ENCODE data around the gene STK39.

STK39 gene

GRCh38 chr2:168253379-168253778 lies 6.0 kb upstream of the STK39 start:
- TF ChIP-seq CTCF (conservative IDR thresholded peaks at IDR 0.05) (no peak), ZFX (IDR thresholded peaks at IDR 0.05) (no peak)
- H3K27ac ChIP-seq: peak overlapping the region; percentile 22; the same call in 1 of the 2 replicates

DNA sequence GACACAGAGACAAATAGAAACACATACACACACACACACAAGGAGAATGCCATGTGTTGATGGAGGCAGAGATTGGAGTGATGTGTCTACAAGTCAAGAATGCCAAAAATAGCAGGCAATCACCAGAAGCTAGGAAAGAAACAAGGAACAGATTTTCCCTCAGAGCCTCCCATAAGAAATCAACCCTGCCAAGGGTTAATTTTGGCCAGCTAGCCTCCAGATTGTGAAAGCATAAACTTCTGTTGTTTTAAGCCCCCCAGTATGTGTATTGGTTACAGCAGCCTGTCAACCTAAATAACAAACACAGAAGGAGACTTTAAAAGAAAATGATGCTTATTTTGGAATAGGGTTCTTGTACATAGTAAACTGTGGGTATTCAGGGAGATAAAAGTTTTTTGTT lies 5.6 kb upstream of the STK39 start:
- TF ChIP-seq CTCF (conservative IDR thresholded peaks at IDR 0.05): no peak
- TF ChIP-seq ZFX (IDR thresholded peaks at IDR 0.05): no peak
- H3K27ac ChIP-seq: no peak overlapping the region

GRCh38 chr2:168246483-168247340 lies 683 bp downstream of the STK39 start:
- H3K27ac ChIP-seq: peak overlapping the region; percentile 99
- peak; percentile 53 for TF ChIP-seq ZFX (IDR thresholded peaks at IDR 0.05)
- TF ChIP-seq CTCF (conservative IDR thresholded peaks at IDR 0.05): peak; percentile 39

- no peak for TF ChIP-seq CTCF (conservative IDR thresholded peaks at IDR 0.05)
- no peak for TF ChIP-seq ZFX (IDR thresholded peaks at IDR 0.05)
- peak overlapping the region; percentile 99 for H3K27ac ChIP-seq
Observed at GRCh38 chr2:168246072-168246482, 1.3 kb downstream of the STK39 start.

GRCh38 chr2:168245074-168245825 lies 2.1 kb downstream of the STK39 start:
- no peak for TF ChIP-seq CTCF (conservative IDR thresholded peaks at IDR 0.05)
- TF ChIP-seq ZFX (IDR thresholded peaks at IDR 0.05): no peak
- H3K27ac ChIP-seq: peak overlapping the region; percentile 73; the same call in 1 of the 2 replicates

DNA sequence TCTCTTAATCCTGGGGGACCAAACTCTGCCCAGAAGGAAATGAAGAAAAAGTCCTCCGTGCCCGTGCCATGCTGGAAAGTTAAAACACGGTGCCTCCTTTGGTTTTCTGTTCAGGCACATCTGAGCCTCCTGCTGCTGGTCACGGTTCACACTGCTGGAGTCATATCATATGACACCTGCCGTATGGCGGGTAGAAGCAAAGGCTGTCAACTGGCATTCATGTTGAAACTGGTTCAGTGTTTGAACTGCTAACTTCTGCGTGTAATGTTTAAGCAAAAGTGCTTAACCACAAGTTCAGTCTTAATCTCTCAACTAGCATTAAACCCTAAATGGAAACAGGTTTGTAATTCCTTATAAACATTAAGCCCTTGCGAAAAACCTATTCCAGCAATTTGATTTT lies 3.1 kb downstream of the STK39 start:
- TF ChIP-seq ZFX (IDR thresholded peaks at IDR 0.05) (no peak), CTCF (conservative IDR thresholded peaks at IDR 0.05) (no peak)
- H3K27ac ChIP-seq: peak overlapping the region; percentile 73

DNA sequence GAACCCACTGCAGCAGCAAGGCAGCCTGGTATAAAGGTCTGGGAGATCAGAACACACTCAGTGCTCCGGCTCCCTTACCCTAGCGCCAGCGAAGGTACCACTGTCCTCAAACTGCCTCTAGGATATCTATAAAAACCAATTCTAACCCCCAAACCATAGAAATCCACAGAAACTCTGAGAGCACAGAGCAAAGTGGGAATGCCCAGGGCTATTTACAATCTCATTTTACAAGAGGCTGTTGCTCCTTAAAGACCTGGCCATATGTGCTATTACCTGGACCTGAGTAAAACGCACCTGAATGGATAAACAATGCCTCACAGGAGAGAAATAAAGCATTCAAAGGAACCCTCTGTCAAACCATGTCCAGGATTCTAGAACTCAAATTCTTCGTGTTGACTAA lies 4.3 kb downstream of the STK39 start:
- peak overlapping the region; percentile 45; the same call in 1 of the 2 replicates for H3K27ac ChIP-seq
- TF ChIP-seq ZFX (IDR thresholded peaks at IDR 0.05) (no peak), CTCF (conservative IDR thresholded peaks at IDR 0.05) (no peak)

All from C4-2B (cell line).